Mucosa of gallbladder (tissue), 1 donor: ENCODE data around the gene SLC16A5. TPM values are rescaled to one million over a fixed set of nuclear protein-coding genes. Genes with fewer than 3 reads are reported as not detected.
"Not testable (repeated sequence)": the region's sequence is repeated elsewhere in the genome, so short reads cannot be mapped to it uniquely, and the experiment has no call there.

Source experiments
- DNase-seq: peaks from one replicate; pipeline ENCODE4 v3.0.0-alpha.2; 2020; ENCODE audit warnings: low spot score
- total RNA-seq: library from RNA; stranded (reverse); gene quantifications from one replicate; pipeline ENCODE4 v1.2.1, GENCODE V29; 2021
- donor health status: DM: no; HTN: no; CAD: no.

SLC16A5 gene
- total RNA-seq, 1 donor from 2014 or later = 19.9 TPM

- no peak for DNase-seq
Measured at GRCh38 chr17:75110234-75110937, 22.6 kb downstream of the SLC16A5 start.

- no peak for DNase-seq
Measured at GRCh38 chr17:75111777-75112335, 24.1 kb downstream of the SLC16A5 start.

DNA sequence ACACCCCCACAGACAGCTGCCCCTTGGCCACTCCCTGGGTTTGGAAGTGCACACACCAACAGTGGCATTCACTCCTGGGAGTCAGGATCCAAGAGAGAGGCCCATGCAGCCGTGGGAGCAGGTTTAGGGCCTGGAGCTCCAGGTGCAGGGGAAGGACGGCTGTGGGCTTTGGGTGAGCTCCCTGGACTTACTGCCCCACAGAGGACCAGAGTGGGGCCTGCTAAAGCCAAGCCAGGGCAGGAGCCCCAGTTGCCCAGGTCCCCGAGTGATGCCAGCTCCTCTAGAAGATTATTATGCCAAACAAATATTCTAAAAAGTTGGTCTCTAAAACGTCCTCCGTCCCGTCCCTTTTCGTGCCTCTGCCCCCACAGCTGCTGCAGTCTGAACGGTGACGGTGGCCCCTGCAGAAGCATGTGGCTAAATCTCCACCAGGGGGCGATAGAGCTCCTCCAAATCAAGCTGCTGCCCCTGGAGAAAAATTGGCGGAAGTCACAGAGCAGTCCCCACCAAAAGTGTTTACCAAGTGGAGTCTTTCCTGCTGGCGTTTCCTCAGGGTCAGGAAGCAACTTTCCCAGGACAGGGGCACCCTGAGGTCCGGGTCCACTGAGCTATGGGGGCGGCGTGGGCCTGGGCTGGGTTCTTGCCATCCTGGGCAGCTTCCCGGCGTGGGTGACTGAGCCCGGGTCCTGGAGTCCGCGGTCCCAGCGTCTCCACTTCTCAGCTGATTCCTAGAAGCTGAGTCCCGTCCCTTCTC, 26.2 kb downstream of the SLC16A5 start:
- peak; percentile 93 for DNase-seq

DNA sequence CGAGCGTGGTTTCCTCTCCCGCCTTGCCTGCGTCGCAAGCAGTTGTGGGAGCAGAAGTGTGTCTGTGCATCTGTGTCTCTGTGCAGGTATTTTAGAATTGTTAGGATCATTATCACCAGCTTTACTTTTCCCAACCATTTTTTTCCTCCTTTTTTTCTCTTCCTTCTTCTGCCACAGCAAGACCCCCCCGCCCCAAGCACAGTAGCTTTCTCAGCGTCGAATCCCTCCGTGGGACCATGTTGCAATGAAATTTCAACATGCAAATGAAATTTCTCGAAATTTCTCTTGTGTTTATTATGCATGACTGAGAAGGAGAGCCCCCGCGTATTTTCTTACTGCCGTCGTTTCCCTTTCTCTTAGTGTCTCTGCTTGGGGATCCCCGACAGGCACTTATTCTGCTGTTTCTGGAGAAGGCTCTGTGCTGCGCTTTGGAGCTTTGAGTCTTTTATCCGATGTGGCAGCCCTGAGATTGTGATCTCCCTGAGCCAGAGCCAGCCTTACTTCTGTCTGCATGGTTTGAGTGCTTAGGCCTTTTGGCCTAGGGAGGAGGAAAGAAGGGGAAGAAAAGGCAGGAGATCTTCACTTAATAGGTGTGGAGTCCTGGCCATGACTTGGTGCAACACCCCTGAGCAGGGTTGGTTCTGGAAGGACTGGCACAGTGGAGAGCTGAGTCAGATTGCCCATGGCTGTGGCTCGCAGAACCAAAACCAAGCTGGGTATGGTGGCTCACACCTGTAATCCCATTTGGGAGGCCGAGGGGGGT, 27.0 kb downstream of the SLC16A5 start:
- DNase-seq = no peak

DNA sequence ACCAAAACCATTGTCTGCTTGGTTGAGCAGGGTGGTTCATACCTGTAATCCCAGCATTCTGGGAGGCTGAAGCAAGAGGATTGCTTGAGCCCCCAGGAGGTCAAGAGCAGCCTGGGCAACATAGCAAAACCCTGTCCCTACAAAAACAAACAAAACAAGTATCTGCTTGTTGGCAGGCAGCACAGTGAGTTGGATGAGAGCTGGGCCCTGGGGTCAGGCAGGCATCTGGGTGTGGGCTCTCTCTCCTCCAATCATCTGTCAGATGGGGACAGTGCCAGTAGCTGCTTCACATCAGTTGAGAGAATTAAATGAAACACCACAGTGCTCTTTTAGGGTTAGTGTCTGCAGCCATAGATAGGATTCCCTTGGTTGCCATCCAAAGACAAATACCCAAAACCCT, 27.8 kb downstream of the SLC16A5 start:
- DNase-seq = no peak

DNA sequence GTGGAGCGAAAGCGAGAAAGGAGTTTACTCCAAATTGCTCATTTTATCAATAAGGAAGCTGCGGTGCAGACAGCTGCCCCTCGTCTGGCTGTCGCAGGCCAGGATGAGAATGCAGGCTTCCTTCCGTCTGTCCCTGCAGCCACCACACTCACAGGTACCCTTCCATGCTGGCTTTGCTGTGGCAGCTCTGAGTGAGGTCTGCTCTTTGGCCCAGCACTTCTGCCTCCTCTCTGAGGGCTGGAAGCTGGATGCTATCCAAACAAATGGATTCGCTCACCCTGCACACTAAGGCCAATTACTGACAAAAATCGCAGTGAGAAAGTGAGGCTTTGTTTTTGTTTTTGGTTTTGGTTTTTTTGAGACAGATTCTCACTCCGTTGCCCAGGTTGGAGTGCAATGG, 29.0 kb downstream of the SLC16A5 start:
- no peak for DNase-seq

DNA sequence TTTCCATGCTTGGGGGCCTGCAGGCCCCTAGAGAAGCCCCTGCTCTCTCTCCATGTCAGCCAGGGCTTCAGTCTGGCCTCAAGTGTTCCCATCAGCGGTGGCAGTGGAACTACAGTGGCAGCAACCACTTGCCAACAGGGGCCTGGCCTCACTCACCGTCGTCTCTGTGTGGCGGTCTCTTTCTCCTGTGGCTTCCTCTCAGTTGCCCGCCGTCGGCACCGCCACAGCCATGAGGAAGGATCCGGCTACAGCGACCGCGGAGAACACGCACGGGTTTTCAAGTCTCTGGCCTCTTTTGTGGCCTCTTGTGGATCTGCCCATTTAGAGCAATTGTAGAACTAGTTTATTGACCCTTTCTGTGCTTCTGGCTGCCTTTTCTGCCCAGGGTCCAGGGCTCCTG, 30.6 kb downstream of the SLC16A5 start:
- DNase-seq = no peak

- DNase-seq = peak; percentile 93
Measured at GRCh38 chr17:75124041-75124818, 36.5 kb downstream of the SLC16A5 start.

DNA sequence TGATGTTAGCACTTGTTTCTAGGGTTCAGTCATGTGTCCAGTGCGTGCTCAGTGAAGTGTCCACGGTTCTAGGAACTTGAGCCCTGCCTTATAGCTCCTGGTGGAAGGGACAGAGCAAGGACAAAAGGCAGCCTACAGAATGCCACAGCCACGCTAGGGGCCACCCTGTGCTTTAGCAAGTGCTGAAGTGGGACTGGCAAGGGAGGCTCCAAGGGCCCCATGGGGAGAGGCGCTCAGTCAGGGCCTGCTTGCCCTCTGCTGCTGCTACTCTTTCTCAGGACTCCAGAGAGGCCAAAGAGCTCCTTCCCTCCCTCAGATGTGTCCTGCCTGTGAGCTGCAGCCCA, 37.0 kb downstream of the SLC16A5 start:
- DNase-seq = no peak

GRCh38 chr17:75125984-75126383, 38.2 kb downstream of the SLC16A5 start:
- DNase-seq = no peak

DNA sequence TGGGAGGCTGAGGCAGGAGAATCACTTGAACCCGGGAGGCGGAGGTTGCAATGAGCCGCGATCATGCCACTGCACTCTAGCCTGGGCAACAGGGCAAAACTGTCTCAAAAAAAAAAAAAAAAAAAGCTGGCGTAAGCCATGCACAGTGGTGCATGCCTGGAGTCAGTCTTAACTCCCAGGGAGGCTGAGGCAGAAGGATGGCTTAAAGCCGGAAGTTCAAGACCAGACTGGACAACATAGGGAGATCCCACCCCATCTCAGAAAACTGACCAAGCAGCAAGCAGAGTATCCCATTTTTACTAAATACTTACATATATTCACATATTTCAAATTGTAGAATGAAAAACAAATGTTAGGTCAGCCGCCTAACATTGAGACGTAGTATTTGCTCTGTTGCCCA, 39.2 kb downstream of the SLC16A5 start:
- no peak for DNase-seq

DNA sequence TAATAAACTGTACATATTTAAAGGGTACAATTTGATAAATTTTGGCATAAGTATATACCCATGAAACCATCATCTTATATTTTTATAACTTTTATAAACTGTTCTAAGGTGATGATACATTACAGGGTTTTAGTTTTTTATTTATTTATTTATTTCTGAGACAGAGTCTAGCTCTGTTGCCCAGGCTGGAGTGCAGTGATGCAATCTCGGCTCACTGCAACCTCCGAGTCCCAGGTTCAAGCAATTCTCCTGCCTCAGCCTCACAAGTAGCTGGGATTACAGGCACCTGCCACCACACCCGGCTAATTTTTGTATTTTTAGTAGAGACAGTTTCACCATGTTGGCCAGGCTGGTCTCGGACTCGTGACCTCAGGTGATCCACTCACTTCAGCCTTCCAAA, 40.2 kb downstream of the SLC16A5 start:
- not testable (repeated sequence) for DNase-seq

DNA sequence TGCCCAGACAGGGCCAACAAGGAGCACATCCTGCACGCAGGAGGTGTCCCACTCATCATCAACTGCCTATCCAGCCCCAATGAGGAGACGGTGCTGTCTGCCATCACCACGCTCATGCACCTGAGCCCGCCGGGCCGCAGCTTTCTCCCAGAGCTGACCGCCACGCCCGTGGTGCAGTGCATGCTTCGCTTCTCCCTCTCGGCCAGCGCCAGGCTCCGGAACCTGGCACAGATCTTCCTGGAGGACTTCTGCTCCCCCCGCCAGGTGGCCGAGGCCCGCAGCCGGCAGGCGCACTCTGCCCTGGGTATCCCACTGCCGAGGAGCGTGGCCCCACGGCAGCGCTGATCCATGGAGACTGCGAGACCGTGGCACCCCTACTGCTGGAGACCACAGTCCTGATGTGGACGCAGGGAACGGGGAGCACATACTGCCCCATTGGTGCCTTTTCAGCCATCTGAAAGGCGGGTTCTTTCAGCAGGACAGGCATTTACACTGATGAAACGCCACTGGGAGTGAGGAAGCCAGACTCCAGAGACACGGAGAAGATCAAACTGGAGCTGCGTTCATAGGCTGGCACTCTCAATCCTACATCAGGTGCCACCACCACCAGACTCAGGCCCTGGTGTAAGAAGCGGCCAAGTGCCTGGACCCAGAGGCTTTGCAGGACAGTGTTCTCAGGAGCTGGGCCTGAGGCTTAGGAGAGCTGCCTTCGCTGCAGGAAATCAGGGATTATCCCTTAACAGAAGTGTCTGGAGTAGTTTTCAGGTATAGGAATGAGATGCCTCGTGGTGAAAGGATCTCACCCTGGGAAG, 41.1 kb downstream of the SLC16A5 start:
- no peak for DNase-seq

- DNase-seq = no peak
Measured at GRCh38 chr17:75129576-75129975, 41.8 kb downstream of the SLC16A5 start.

GRCh38 chr17:75130059-75130631, 42.4 kb downstream of the SLC16A5 start:
- DNase-seq = no peak

DNA sequence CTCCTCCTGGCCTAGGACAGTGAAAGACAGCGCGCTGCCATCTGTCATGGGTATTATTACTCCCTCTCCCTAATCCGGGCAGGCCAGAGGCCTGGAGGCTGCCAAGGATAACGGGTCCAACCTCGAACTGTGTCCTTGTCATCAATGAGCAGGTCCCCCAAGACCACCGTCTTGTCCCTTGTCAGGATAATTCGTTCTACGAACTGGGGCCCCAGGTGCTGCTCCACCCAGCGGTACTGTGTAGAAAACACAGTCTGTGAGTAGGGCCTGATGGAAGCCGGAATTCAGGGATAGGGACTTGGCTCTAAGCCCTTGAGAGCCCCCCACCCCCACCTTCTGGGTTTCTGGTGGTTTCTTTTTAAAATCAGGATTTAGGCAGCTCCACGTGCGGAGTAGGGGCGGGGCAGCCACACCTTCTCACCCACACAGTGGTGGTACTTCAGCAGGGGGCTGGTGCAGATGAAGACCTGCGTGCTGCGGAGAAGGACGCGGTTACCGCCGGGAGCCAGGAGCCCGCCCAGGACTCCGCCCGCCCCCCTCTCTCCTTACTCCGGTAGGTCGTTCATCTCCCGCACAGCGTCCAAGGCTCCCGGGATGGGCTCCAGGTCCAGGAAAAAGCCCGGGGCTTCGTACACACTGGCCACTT, 43.0 kb downstream of the SLC16A5 start:
- DNase-seq = no peak

- DNase-seq = peak; percentile 73
Measured at GRCh38 chr17:75131278-75132017, 43.7 kb downstream of the SLC16A5 start, which contains the start of gene NT5C. Gene NT5C, minus strand, starts transcription at chr17:75131742. Its CDS starts 35 bp downstream, at chr17:75131707.

DNA sequence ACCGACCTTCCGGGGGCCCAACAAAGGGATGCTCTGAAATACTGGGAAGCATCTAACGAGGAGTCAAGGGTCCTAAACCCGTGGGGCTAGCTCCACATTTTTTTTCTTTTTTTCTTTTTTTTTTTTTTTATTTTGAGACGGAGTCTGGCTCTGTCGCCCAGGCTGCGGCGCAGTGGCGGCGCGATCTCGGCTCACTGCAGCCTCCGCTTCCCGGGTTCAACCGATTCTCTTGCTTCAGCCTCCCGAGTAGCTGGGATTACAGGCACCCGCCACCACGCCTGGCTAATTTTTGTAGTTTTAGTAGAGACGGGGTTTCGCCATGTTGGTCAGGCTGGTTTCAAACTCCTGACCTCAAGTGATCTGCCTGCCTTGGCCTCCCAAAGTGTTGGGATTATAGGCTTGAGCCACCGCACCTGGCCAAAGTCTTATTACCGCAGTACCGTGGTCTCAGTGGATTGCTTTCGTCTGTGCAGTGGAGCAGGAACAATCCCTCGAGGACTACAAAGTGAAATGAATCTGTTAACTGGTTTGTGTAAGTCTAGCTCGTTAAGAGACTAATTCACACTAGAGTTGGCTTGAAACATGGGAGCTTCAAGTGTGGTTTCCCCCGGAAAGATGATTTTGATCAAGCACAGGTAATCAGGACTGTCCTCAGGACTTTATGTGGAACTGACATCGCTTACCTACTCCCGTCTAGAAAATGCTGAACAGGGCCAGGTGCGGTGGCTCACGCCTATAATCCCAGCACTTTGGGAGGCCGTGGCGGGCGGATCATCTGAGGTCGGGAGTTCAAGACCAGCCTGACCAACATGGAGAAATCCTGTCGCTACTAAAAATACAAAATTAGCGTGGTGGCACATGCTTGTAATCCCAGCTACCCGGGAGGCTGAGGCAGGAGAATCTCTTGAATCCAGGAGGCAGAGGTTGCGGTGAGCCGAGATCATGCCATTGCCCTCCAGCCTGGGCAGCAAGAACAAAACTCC, 44.6 kb downstream of the SLC16A5 start:
- DNase-seq = not testable (repeated sequence)
